AG04450 (cell line): Measurements from ENCODE around the gene DPM3. TPM values are rescaled to one million over a fixed set of nuclear protein-coding genes. Genes with fewer than 3 reads are reported as not detected.

ENCODE experiments used
- CTCF ChIA-PET: fragments of 300-600, 350-600 bp; formaldehyde crosslinking; extraction: SDS; loops from one replicate; lab custom pipeline; 2022; ENCODE audit warnings: antibody characterized with exemption, inconsistent platforms; lab: Charles Lee
- POLR2A ChIA-PET: fragments of 350-600 bp; formaldehyde crosslinking; extraction: SDS; loops from one replicate; lab custom pipeline; 2021; ENCODE audit warnings: antibody characterized with exemption, inconsistent platforms; lab: Yijun Ruan, JAX
- DNase-seq: peaks from one replicate; pipeline ENCODE4 v3.0.0-alpha.2; 2011; ENCODE audit warnings: low read depth, low spot score
- H3K27ac ChIP-seq: one replicate; pipeline ENCODE4 v1.5.1; 2012; ENCODE audit warnings: low read depth, low read length, control low read depth
- H3K27me3 ChIP-seq: one replicate; pipeline ENCODE4 v1.6.0; 2012; ENCODE audit warnings: low read length; ENCODE audit not compliant: control insufficient read depth, insufficient read depth
- H3K4me3 ChIP-seq: 2 replicates; pipeline ENCODE4 v1.5.1; 2011; ENCODE audit warnings: mild to moderate bottlenecking, low read depth, low read length, control low read depth
- H3K9me3 ChIP-seq: 2 replicates; pipeline ENCODE4 v1.5.1; 2012; ENCODE audit warnings: low read length; ENCODE audit not compliant: control insufficient read depth, insufficient read depth
- CTCF ChIP-seq: IDR thresholded peaks from 2 replicates; pipeline ENCODE4 v1.5.1; 2011; ENCODE audit warnings: low read depth, low read length, control low read depth, inconsistent platforms
- polyA plus RNA-seq: library from polyadenylated mRNA; depleted of rRNA; stranded (reverse); fragments of >200 nt; gene quantifications from 2 replicates; pipeline ENCODE4 v1.2.3, GENCODE V29; 2011

DPM3 gene
- polyA plus RNA-seq, 1 experiment, result 16.8 TPM

DNA sequence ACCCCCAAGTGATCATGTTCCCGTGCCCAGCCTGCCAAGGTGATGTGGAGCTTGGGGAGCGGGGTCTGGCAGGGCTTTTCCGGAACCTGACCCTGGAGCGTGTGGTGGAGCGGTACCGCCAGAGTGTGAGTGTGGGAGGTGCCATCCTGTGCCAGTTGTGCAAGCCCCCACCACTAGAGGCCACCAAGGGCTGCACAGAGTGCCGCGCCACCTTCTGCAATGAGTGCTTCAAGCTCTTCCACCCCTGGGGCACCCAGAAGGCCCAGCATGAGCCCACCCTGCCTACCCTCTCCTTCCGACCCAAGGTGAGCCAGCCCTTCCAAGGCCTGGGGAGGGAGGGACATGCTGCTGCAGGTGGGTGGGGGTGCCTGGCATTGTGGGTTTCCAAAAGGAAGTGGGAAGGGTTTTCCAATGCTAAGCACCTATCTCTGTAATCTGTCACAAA is 35.6 kb upstream of the DPM3 start:
- no peak for DNase-seq
- no peak overlapping the region for H3K27ac ChIP-seq
- no peaks in the 10 kb centered on the region; the same call in 1 of the 2 replicates for H3K9me3 ChIP-seq
- no peaks in the 10 kb centered on the region for H3K27me3 ChIP-seq
- ChIA-PET CTCF (interaction anchor here (1.1 to 4.4 kb wide), 5 partner anchors 18 to 473 kb away, joined by 3 to 69 read pairs (median 3); no protein-coding TSS in a partner anchor), POLR2A (interaction anchor here (0.5 kb wide), 1 partner anchor 18 kb away, joined by 3 read pairs; no protein-coding TSS in a partner anchor)
- no peak overlapping the region for H3K4me3 ChIP-seq
- no peak for TF ChIP-seq CTCF

- H3K27me3 ChIP-seq, result no peaks in the 10 kb centered on the region
- CTCF ChIA-PET, result interaction anchor here (1.1 to 4.4 kb wide), 6 partner anchors 18 to 473 kb away, joined by 3 to 69 read pairs (median 6); no protein-coding TSS in a partner anchor
- POLR2A ChIA-PET, result interaction anchor here (0.5 kb wide), 1 partner anchor 18 kb away, joined by 3 read pairs; no protein-coding TSS in a partner anchor
- DNase-seq, result no peak
- peak overlapping the region; percentile 99 for H3K4me3 ChIP-seq
- no peak overlapping the region for H3K27ac ChIP-seq
- TF ChIP-seq CTCF, result no peak
- H3K9me3 ChIP-seq, result no peaks in the 10 kb centered on the region; the same call in 1 of the 2 replicates
Observed at GRCh38 chr1:155175281-155175926, 35.1 kb upstream of the DPM3 start.

GRCh38 chr1:155174324-155175280 is 34.3 kb upstream of the DPM3 start:
- CTCF ChIA-PET, result interaction anchor here (0.8 to 12.4 kb wide), 10 partner anchors 19 to 474 kb away, joined by 3 to 317 read pairs (median 4); no protein-coding TSS in a partner anchor
- Histone ChIP-seq H3K27me3 (no peaks in the 10 kb centered on the region), H3K27ac (no peak overlapping the region), H3K9me3 (no peaks in the 10 kb centered on the region; the same call in 1 of the 2 replicates), H3K4me3 (peak overlapping the region; percentile 99)
- POLR2A ChIA-PET, result no interaction called here
- no peak for DNase-seq
- no peak for TF ChIP-seq CTCF

DNA sequence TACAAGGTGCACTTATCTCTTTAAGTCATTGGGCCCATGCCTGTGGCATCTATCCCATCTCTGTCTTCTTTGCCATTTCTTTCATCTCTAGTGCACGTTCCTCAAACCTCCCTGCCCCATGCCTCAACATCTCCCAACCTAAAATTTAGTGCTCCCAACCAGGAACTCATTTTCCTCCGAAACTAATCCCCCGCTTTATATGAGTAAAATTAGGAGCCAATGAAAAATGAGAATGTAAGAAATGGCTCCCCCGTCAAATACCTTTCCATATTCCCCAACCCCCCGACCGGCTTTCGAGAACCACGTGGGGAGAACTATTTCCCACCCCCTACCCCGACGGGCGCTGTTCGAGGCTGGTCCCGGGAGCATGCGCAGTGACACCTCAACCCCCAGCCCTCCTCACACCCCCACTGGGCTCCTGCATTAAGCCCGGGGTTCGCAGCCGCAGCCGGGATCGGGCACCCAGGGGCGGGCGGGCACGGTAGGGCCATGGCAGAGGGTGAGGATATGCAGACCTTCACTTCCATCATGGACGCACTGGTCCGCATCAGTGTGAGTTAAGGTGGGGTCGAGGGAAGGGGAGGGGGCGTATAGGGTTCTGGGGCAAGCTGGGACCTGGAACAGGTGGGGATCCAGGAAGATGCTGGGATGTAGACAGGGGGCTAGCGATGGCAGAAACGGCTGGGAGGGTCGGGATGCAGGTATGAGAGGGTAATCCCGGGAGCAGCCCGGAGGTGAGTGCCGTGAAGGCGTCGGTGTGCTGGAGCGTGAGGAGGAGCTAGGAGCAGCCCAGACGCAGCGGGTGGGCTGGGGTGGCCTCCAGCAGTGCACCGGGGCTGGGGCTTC is 33.4 kb upstream of the DPM3 start, which contains the start of gene TRIM46:
Gene TRIM46, plus strand, starts transcription at position 372 of the 846 bp plus-strand sequence. Its CDS starts 118 bp downstream, at position 490.
- Histone ChIP-seq H3K4me3 (peak within 1 kb of the TSS; percentile 99), H3K27me3 (no peaks in the 10 kb centered on the region), H3K9me3 (no peaks in the 10 kb centered on the region; the same call in 1 of the 2 replicates), H3K27ac (peak within 1 kb of the TSS; percentile 92)
- CTCF ChIA-PET, result interaction anchor here (0.7 to 12.4 kb wide), 33 partner anchors 8 to 203 kb away, joined by 3 to 317 read pairs (median 5); partner anchors contain the start of genes MTX1, SHC1, SLC50A1 and THBS3
- DNase-seq, result no peak
- TF ChIP-seq CTCF, result no peak
- POLR2A ChIA-PET, result interaction anchor here (0.6 to 1.5 kb wide), 10 partner anchors 20 to 218 kb away, joined by 3 to 10 read pairs (median 4); partner anchors contain the start of genes EFNA3, PBXIP1, SHC1 and SLC50A1
